Right ventricle myocardium superior (tissue), 1 donor: ENCODE measurements around the gene CSAG3. TPM values are rescaled to one million over a fixed set of nuclear protein-coding genes. Genes with fewer than 3 reads are reported as not detected.
"Not testable (repeated sequence)": the region's sequence is repeated elsewhere in the genome, so short reads cannot be mapped to it uniquely, and the experiment has no call there.

Source experiments
- ATAC-seq: fragments of 200-7000 bp; cut with Tn5 transposase; one replicate; pipeline ENCODE4 v1.9.1; 2020; ENCODE audit warnings: mild to moderate bottlenecking; ENCODE audit not compliant: poor library complexity
- DNase-seq: peaks from one replicate; pipeline ENCODE4 v3.0.0-alpha.2; 2020
- intact Hi-C: fragments of 100-400 bp; cut with DNase I; formaldehyde crosslinking; loops from one replicate; pipeline ENCODE4 v1.11.2; 2022
- total RNA-seq: library from RNA; stranded (reverse); fragmentation: NEBNext Ultra II Directional; extraction: Animal tissue kit (Norgen Biotek cat#: 25700); gene quantifications from one replicate; pipeline ENCODE4 v1.2.1, GENCODE V29; 2021
- donor health status: DM: no; HTN: yes; CAD: no; lungs with severe emphysema.

CSAG3 gene
- total RNA-seq, 1 donor from 2014 or later, result not detected

DNA sequence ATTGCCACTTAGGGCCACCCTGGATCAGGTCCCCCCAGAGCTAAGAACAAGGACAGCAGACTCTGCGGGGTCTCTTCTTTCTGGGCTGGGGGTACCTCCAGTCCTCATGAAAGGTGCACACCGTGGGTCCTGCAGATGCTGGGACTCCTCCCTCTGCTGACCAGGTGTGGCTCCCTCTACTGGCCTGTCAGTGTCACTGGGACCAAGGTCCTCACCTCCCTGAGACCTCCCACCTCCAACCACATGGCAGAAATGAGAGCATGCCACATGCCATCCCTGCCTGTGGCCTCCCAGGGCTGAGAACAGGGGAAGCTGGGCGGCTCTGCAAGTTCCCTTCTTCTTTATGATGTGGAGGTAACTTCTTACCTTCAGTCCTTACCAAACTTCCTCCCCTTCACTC, 28.0 kb downstream of the CSAG3 start:
- intact Hi-C loops, DNase-seq, ATAC-seq: not testable (repeated sequence)

DNA sequence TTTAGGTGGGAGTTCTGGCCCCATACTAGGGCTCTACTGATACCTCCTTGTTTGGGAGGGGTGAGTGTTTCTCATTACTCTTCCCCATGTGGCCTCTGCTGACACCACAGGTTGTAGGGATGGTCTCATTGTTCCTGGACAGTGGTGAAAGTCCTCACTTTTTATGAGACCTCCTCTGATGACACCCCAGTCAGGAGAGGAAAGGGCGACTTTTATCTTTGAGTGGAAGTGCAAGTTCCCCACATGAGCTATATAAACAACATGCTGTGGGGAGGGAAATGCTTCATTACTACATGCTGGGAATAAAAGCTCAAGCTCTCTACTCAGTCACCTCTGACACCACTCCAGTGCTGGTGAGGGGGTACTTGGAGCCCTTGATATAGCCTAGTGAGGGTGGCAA, 39.9 kb downstream of the CSAG3 start:
- ATAC-seq (no peak), DNase-seq (no peak)
- intact Hi-C loops, result no loop called here

DNA sequence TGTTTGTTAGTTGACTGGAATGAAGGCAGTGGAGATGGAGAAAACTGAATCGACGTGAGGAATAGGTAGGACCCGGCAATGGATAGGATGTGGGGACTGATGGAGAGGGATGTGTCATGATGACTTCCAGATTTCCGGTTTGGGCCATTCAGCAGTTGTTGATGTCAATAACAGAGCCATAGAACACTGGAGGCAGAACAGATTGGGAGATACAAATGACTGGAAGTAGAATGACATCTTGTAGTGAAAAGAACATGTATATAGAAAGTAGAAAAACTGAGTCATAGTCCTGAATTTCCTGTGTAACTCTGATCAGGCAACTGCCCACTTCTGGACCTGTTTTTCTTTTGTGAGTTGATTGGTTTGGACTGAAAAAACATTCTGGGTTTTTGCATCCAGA, 47.0 kb downstream of the CSAG3 start:
- DNase-seq, result no peak
- intact Hi-C loops, result no loop called here
- ATAC-seq, result no peak

Other genes starting within 250 kb of the CSAG3 start
- not detected for gene GABRQ, start 121.3 kb upstream of the CSAG3 start, total RNA-seq
- not detected for gene MAGEA3, start 60.4 kb upstream of the CSAG3 start, total RNA-seq
- gene CSAG2, start 49.9 kb upstream of the CSAG3 start, total RNA-seq, result not detected
- not detected for gene MAGEA2B, start 44.6 kb upstream of the CSAG3 start, total RNA-seq
- gene CSAG1, start 25.5 kb upstream of the CSAG3 start, total RNA-seq, result not detected
- not detected for gene MAGEA12, start 25.5 kb upstream of the CSAG3 start, total RNA-seq
- not detected for gene MAGEA2, start 5.4 kb upstream of the CSAG3 start, total RNA-seq
- not detected for gene MAGEA6, start 10.5 kb downstream of the CSAG3 start, total RNA-seq
- gene CETN2, start 71.5 kb downstream of the CSAG3 start, total RNA-seq, result 24.5 TPM
- gene NSDHL, start 71.8 kb downstream of the CSAG3 start, total RNA-seq, result 19.0 TPM
- 1.6 TPM for gene ZNF185, start 138.8 kb downstream of the CSAG3 start, total RNA-seq
- not detected for gene PNMA5, start 234.9 kb downstream of the CSAG3 start, total RNA-seq